Activated CD8-positive, alpha-beta memory T cell treated with anti-CD3 and anti-CD28 coated beads, Interleukin-2, amount 50 U/mL, for 1 hour (primary cell): ENCODE results near the gene FRMPD4.
"Not testable (repeated sequence)": the region's sequence is repeated elsewhere in the genome, so short reads cannot be mapped to it uniquely, and the experiment has no call there.

ENCODE experiments used
- DNase-seq: peaks from one replicate; pipeline ENCODE4 v3.0.0-alpha.2; 2020; ENCODE audit errors: extremely low read depth

FRMPD4 gene

DNA sequence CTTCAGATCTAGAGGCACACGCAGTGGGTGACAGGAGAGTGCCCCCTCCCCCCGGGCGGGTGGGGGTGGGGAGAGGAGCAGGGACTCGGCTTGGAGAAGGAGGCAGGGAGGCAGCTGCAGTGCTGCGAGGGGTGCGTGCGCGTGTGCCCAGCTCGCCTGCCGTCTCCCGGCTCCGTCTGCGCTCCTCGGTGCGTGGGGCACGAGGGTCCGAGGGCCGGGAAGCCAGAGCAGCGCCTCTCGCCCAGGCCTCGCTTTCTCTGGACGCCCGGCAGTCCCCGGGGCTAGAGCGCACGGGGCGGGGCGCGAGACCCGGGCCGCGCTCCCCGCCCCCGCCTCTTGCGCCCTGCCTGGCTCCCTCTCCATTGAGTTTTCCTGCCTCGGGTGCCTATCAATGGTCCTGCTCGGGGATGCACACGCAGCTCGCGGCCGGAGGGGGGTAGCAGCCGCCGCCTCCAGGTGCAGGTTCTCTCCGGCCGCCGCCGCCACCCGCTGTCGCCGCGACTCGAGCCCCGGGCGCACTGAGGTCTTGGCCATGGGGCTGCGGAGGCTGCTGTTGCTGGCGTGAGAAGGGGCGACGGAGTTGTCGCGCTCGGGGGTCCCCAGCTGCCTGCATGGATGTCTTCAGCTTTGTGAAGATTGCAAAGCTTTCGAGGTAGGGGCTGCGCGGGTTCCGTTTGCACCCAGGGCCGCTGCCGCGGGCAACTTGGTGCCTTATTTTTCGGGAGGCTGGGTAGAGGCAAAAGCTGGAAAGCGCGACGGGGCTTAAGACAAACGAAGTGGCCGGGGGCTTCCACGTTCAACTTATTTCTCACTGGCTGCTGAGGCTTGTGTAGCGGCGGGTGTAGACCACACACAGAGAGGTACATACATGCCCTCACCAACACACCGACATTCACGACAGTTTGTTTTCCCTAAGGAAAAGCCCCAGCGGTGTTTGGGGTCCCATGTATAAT is at the start of gene FRMPD4:
Gene FRMPD4, plus strand, starts transcription at position 113 of the 953 bp plus-strand sequence. Its CDS starts 499 bp downstream, at position 612.
- DNase-seq: no peak

DNA sequence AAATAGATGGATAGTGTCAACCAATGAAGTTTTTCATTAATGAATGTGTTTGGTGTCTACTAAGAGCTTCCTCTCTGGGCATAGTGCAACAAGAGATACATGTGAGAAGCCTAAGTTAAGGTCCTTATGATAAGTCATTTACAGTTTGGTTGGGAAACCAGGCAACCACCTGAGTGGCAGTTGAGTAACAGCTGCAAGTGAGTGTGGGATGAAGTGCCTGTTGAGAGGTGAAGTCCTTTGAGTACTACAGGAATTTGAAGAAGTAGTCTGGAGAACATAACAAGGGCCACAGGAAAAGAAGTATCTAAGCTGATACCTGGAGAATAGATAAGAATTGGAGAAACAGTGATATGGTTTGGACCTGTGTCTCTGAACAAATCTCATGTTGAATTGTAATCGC is 48.5 kb upstream of the FRMPD4 start:
- DNase-seq: no peak

DNA sequence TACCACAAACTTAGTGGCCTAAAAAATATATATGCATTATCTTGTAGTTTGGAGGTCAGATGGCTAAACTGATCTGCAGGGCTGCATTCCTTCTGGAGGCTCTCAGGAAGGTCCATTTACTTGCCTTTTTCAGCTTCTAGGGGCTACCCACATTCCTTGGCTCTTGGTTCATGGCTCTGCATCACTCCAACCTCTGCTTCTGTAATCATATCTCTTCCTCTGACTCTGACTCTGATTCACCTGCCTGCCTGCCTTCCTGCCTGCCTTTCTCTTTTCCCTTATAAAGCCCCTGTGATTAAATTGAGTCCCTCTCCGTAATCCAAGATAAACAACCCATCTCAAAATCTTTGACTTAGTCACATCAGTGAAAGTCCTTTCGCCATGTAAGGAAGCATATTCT is 25.0 kb upstream of the FRMPD4 start:
- DNase-seq: no peak

DNA sequence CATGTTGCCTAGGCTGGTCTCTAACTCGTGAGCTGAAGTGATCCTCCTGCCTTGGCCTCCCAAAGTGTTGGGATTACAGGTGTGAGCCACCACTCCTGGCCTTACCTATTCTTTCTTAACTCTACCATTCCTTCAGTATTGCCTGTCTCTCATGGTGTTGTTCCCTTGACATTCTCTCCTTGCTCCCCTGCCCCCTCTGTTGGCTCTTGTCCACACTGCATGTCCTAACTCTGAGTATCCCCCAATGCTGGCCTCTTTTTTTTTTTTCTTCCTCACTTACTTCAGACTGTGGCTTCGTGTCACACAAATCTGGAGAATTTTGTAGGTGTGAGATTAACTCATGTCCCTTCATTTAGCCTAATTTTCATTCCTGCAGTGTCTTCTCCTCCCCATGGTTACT is 22.9 kb upstream of the FRMPD4 start:
- no peak for DNase-seq

DNA sequence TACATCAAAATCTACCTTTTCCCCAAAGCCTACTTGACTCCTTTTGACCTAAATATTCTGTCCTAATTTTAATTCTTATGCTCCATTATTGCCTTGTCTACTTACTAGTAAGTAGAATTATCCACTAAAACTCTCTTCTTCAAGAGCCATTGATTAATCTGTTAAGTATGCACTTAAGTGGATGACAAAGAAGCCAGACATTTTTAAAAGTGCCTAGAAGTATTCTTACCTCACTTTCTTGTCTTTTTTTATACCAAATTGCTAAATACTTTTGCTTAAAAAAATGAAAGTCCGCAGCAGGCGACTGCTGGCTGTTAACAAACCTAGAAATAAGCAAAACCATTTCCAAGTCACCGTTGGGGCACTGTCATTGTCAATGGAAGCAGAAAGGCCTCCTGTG is 20.1 kb upstream of the FRMPD4 start:
- DNase-seq: no peak

DNA sequence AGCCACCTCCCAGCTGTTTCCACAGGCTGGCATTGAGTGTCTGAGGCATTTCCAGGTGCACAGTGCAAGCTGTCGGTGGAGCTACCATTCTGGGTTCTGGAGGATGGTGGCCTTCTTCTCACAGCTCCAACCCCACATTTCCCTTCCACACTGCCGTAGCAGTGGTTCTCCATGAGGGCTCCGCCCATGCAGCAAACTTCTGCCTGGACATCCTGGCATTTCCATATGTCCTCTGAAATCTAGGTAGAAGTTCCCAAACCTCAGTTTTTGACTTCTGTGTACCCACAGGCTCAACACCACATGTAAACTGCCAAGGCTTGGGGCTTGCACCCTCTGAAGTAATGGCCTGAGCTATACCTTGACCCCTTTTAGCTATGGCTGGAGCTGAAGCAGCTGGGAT is 10.3 kb upstream of the FRMPD4 start:
- no peak for DNase-seq

DNA sequence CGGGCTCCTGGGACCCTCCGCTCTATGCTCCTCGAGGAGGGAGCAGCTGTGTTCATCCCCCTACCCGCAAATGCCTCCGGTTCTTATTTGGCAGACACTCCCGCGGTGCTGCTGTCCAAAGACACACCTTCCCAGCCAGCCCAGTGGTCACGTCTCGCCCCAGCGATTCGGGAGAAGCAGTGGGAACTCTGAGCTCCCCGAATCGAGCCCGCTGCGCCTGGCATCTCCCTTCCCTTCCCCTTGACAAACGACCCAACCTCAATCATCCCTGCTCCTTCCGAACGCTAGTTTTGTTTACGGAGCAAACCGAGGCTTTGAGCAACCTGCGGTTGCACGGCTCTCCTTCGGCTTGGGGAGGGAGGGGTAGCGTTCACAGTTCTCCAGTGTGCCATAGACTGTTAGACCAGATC is 317 bp upstream of the FRMPD4 start:
- no peak for DNase-seq

DNA sequence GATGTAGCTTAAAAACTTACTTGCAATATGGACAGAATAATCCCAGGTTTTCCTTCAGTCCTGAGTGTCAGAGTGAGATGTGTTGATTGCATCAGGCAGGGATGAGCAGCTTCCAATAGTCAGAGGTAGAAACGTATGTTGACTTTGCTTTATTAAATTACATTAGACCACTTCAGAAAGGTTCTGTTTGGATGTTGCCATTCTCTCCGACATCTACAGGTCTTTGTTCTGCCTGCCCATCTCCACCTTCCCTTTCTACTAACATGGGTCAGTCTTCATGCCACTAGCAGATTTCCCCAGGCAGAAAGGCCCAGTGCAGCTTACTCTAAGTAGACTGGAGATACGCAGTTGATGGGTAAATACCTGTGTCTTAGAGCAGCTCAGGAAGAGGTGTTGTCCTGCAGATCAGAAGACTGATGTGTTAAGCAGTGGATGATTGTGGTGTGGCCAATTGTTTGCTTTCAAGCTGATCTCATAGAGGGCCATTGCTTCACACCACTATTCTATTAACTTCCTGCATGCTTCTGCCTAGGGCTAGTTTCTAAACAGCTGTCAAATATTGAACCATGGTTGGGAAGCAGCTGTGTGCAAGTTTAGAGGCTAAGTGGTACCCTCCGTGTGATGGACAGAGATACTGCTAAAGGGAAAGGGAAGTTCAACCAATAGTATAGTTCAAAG is 1.8 kb downstream of the FRMPD4 start:
- DNase-seq: no peak

DNA sequence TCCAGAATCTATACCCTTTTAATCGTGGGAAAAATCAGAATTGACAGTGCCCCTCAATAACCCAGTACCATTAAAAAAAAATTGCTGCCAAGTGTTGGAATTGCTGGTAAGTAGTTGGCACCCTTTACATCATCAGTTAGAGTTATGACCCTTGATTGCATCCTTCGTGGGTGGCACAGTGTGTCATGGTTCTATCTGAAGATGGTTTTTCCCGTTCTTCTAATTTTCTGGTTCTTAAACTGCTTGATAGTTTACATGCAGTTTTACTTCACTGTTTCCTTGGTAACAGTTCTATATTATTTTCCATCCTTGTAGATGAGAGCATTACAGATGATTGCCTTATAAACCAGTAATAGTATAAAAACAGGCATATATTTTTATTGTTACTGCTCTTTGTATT is 3.2 kb downstream of the FRMPD4 start:
- no peak for DNase-seq

DNA sequence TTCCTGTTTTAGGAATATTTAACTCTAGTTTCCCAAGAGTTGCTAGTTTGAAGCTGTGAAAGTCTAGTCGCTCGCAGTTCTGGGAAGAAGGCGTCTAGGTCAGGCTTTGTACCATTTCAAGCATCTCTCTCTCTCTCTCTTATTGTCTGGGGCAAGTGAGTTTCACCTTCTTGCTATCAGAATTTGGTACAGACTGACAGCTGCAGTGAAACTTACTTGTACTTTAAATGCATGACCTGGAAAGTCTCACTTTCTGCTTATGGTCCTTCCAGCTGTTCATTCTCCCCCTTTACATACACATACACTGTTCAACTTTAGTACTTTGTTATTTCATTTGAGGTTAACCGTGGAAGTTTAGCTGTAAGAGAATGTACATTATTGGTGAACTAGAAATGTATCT is 4.4 kb downstream of the FRMPD4 start:
- DNase-seq: no peak

DNA sequence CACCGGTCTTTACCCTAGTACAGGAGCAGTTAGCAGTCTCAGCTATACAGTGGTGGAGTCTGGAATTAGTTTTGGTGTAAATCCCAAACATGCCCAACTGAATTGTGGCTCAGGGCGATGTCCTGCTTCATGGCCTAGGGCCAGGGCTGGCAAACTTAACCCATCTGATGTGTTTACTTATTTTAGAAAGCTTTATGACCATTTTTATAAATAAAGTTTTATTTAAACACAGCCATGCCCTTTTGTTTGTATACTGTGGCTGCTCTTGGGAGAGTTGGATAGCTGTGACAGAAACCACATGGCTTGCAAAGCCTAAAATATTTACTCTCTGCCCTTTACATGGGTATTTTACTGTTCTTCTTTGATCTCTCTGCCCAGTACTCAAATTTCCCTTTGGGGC is 7.1 kb downstream of the FRMPD4 start:
- DNase-seq: no peak

DNA sequence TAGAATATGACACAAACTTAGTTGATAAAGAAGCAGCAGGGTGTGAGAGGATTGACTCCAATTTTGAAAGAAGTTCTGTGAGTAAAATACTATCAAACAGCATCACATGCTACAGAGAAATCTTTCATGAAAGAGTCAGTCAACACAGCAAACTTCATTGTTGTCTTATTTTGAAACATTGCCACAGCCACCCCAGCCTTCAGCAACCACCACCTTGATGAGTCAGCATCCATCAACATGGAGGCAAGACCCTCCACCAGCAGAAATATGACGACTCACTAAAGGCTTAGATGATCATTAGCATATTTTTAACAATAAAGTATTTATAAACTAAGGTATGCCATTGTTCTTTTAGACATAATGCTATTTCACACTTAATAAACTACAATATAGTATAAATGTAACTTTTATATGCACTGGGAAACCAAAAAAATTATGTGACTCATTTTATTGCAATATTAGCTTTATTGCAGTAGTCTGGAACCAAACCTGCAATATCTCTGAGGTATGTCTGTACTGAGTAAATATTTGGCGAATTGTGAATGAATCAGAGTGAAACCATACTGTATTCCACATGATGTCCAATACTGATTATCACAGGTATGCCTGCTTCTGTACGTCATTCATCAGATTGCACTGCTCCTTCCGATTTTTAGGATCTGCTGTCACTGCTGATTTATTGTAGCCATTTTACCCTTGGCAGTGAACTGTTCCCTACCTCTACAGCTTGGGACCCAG is 11.6 kb downstream of the FRMPD4 start:
- no peak for DNase-seq

DNA sequence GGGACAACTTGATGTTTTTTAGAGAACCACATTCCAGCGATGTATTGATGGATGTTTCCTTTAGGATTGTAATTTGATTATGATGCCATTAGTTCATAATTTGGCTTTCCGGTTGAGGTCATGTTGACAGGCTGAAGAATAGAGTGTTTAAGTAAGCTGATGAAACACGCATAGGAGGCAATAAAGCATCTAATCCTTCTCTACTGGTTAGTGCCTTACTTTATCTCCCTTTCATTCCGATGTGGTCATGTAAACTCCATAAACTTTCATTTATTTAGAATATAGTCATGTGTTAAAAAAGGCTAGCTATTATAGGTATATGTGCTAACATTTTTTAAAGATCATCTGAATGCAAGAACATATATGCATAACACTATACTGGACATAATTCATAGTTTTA is 15.0 kb downstream of the FRMPD4 start:
- DNase-seq: no peak

DNA sequence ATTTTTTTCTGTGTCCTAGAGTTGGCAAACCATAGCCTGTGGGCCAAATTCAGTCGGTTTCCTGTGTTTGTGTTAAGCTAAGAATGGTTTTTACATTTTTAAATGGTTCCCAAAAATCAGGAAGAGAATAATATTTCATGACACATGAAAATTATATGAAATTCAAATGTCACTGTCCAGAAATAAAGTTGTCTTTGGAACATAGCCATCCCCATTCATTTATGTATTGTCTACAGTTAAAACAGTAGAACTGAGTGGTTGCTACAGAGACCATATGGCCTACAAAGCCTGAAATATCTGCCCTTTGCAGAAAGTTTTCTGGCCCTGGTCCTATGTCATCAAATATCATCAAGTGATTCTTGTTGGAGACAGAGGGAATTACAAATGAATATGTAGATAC is 15.5 kb downstream of the FRMPD4 start:
- no peak for DNase-seq

DNA sequence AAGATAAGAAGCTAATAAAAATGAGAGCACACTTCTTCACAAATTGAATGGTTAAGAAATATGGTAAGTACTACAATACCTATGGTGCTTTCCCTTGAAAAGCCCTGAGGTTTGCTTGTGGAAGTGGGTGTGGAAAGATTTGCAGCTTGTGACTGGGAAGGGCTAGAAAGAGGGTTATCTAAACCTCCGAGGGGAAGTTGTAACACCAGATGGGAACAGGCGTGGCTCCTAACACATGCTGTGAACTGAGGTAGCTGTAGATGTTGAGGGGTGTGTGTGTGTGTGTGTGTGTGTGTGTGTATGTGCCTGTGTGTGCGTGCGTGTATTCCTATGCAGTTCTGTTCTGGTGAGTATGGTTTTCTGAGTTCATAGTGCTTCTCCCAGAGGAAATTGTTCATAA is 21.5 kb downstream of the FRMPD4 start:
- no peak for DNase-seq

DNA sequence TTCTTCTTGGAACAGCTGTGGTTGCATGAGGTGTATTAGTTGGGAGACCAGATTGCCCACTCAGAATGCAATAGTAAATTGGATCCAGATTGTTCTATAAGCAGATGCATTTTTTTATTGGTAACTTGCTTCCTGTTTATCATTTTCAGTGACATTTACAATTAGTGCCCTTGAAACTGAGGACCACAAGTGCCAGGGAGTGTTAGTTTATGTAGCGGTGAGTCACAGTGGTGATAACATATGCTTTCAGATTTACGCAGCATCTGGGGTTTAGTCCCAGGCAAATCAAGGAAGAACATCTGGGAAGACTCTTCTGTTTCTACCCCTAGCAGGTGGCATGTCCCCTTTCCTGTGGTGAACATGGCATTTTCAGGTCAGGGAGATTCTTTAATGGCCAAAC is 24.1 kb downstream of the FRMPD4 start:
- no peak for DNase-seq

DNA sequence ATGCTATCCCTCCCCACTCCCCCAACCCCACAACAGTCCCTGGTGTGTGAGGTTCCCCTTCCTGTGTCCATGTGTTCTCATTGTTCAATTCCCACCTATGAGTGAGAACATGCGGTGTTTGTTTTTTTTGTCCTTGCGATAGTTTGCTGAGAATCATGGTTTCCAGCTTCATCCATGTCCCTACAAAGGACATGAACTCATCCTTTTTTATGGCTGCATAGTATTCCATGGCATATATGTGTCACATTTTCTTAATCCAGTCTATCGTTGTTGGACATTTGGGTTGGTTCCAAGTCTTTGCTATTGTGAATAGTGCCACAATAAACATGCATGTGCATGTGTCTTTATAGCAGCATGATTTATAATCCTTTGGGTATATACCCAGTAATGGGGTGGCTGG is 25.9 kb downstream of the FRMPD4 start:
- DNase-seq: not testable (repeated sequence)

DNA sequence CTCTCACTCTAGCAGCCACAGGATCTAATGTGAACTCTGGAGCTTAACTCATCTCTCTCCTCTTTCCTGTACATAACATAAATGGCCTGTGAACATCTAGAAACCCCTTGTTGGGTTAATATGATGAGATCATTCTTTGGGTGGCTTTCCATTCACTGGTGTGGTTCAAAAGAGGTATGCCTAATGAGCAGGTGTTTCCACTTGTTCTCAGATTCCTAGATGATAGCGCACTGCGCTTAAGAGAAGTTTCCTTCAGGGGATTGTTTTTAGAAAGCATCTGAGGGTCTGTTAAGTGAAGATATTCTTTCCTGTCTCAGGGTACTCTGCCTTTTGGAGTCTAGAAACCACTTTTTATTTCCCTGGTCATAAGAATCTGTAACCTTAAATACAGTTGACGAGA is 32.5 kb downstream of the FRMPD4 start:
- no peak for DNase-seq

DNA sequence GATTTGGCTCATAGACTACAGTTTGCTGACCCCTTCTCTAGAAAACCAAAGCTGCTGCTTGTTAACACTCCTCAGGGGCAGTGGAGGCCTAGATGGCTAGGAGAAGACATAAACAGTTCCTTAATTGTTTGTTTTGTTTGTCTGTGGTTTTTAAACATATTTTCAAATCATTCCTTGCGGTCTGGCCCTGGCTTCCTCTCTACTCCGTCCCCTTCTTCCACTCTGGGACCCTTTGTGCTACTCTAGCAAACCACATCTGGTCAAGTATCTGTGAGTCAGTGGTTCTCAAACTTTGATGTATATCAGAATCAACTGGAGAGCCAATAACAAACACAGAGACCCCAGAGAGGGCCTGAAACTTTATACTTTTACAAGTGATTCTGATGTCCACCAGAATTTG is 36.1 kb downstream of the FRMPD4 start:
- DNase-seq: no peak

DNA sequence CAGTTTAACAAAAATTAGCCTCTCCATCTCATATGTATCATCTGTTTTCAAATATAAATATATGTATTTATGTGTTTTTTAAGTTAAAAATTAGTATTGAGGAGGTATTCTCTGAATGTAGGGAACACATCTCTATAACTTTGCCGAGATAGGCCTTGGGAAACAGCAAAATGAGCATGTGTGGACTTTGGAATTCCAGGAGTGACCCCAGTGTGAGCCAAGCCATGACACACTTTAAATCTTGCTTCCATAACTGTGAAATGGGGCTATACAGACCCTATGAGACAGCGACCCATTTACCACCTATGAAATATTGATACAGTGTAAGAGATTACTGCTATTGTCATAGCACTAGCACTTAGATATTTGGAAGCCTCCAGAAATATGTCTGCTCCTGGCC is 58.8 kb downstream of the FRMPD4 start:
- DNase-seq: no peak

DNA sequence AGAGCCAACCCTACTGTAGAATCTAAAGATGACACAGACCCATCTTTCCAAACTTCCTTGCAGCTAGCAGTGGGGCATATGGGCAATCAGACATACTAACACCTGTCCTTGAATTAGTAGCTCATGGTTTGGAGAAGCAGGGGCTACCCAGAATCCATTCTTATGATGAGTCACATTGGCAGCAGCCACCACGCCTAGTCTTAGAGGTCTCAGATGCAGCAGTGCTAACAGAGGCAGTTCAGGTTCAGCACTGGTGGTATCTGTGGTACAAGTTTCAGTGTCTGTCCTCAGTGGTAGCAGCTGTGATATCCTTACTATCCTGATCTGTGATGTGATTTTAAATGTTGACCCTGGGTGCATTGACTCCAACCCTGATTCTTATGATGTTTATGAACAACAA is 68.1 kb downstream of the FRMPD4 start:
- no peak for DNase-seq

DNA sequence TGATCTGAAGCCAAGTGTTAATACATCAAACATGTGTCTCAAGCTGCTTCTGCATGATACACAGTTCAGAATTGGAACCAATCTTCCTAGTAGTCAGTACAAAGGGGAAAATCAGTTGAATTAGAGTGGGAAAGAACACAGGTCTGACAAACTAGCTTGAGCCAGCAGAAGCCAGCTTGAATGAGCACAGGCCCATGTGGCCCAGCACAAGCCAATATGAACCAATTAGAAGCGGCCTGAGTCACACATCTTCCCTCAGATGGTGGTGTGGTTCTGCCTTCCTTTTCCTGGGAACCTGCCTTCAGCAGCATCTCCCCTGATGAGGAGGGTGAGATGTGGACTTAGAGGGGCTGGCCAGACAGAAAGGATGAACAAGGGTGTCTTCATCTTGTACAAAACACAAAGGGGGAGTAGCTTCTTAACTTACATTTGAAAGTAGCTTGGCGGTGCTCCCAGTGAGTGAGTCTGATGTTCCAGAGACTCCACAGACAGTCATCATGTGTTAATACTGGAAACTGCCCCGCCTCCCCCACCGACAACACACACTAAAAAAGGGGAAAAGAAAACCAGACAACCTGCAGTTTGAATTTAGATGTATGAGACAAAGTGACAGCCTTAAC is 72.0 kb downstream of the FRMPD4 start:
- no peak for DNase-seq
